BLaER1 (cell line): ENCODE results near the gene PPM1A.

ENCODE experiments used
- H3K27ac ChIP-seq: shearing (Covaris generic); formaldehyde crosslinking; 2 replicates; pipeline ENCODE4 v1.8.1; 2022
- H3K27me3 ChIP-seq: shearing (Covaris generic); formaldehyde crosslinking; 2 replicates; pipeline ENCODE4 v1.8.1; 2022
- H3K36me3 ChIP-seq: shearing (Covaris generic); formaldehyde crosslinking; 2 replicates; pipeline ENCODE4 v1.8.1; 2022
- H3K4me1 ChIP-seq: shearing (Covaris generic); formaldehyde crosslinking; 2 replicates; pipeline ENCODE4 v1.8.1; 2022
- H3K4me2 ChIP-seq: shearing (Covaris generic); formaldehyde crosslinking; 2 replicates; pipeline ENCODE4 v1.8.1; 2022
- H3K4me3 ChIP-seq: shearing (Covaris generic); formaldehyde crosslinking; 2 replicates; pipeline ENCODE4 v1.8.1; 2022
- H3K9ac ChIP-seq: shearing (Covaris generic); formaldehyde crosslinking; 2 replicates; pipeline ENCODE4 v1.8.1; 2022
- H3K9me3 ChIP-seq: shearing (Covaris generic); formaldehyde crosslinking; 2 replicates; pipeline ENCODE4 v1.8.1; 2022
- H4K20me1 ChIP-seq: shearing (Covaris generic); formaldehyde crosslinking; 2 replicates; pipeline ENCODE4 v1.8.1; 2022
- Cebpa-rat ChIP-seq: shearing (Covaris generic); IDR thresholded peaks from 2 replicates; pipeline ENCODE4 v1.8.1; 2022

Gene PPM1A

DNA sequence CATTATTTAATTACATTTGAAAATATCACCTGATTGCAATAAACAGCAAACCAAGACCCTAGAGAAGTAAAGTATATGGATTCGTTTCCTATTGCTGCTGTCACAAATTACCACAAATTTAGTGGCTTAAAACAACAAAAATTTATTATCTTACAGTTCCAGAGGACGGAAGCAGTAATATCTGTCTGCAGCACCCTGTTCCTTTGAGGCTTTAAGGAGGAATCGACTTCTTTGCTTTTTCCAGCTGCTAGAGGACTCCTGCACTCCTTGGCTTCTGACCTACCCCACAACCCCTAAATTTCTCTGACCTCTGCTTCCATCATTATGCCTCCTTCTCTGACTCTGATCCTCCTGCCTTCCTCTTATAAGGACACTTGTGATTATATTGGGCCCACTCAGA, 23.8 kb upstream of the PPM1A start:
- Histone ChIP-seq H3K4me3 (no peak overlapping the region), H4K20me1 (no peaks in the 10 kb centered on the region), H3K4me2 (no peak overlapping the region), H3K27me3 (no peaks in the 10 kb centered on the region), H3K4me1 (peaks cover 16% of the 10 kb centered on the region), H3K27ac (no peak overlapping the region), H3K9ac (no peak overlapping the region), H3K36me3 (no peaks in the 10 kb centered on the region), H3K9me3 (no peaks in the 10 kb centered on the region)
- TF ChIP-seq Cebpa-rat = no peak

DNA sequence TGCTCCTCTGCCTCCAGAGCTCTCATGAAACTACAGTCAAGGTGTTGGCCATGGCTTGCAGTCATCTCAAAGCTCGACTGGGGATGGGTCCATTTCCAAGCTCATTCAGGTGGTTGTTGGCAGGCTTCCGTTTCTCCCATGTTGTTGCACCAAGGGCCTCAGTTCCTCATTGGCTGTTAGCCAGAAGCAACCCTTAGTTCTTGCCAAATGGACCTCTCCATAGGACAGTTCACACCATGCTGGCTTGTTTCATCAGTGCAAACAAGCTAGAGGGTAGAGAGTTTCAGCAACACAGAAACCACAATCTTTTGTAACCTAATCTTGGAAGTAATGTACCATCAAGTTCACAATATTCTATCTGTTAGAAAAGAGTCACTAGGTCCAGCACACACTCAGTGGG, 22.7 kb upstream of the PPM1A start:
- Histone ChIP-seq H3K4me2 (no peak overlapping the region), H3K27ac (no peak overlapping the region)

DNA sequence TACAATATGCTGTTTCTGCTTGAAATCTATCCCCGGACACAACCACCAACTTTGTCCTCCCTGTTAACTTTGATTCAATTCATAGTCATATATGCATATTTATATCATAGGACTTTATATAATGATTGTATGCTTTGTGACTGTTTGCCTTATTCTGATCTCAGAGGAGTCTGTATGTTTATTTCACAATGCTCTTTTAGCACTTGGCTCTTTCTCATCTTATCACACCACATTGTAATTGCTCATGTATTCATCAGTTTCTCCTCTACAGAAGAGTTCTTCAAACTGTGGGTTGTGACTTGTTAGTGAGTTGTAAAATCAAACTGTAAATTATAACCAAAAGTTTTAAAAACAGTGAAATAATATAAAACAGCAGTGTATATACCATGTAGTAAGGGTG, 21.7 kb upstream of the PPM1A start:
- H4K20me1 ChIP-seq = no peaks in the 10 kb centered on the region
- no peak overlapping the region for H3K4me2 ChIP-seq
- no peak overlapping the region for H3K4me3 ChIP-seq
- no peak overlapping the region for H3K9ac ChIP-seq
- H3K9me3 ChIP-seq = peaks cover 10% of the 10 kb centered on the region
- no peak overlapping the region for H3K27ac ChIP-seq
- no peak for TF ChIP-seq Cebpa-rat
- no peaks in the 10 kb centered on the region for H3K27me3 ChIP-seq
- peaks cover 16% of the 10 kb centered on the region for H3K4me1 ChIP-seq
- H3K36me3 ChIP-seq = no peaks in the 10 kb centered on the region

More for the DNA sequence above, 22.7 kb upstream of the PPM1A start:
- H4K20me1 ChIP-seq = no peaks in the 10 kb centered on the region
- no peaks in the 10 kb centered on the region for H3K27me3 ChIP-seq
- H3K4me3 ChIP-seq = no peak overlapping the region
- H3K9me3 ChIP-seq = no peaks in the 10 kb centered on the region
- peaks cover 16% of the 10 kb centered on the region for H3K4me1 ChIP-seq
- H3K36me3 ChIP-seq = no peaks in the 10 kb centered on the region
- no peak overlapping the region for H3K9ac ChIP-seq
- TF ChIP-seq Cebpa-rat = no peak

DNA sequence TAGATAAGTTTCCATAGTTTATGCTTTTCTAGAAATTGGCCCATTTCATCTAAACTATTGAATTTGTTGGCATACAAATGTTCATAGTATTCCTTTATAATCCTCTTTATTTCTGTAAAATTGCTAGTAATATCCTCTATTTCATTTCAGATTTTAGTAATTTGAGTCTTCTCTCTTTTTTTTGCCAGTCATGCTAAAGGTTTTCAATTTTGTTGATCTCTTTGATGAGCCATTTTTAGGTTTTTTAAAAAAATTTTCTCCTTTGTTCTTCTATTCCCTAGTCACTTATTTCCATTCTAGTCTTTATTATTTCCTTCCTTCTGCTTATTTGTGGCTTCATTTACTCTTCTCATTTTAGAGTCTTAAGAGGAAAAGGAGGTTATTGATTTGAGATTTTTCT, 19.4 kb upstream of the PPM1A start:
- Histone ChIP-seq H3K27me3 (no peaks in the 10 kb centered on the region), H3K9me3 (peaks cover 22% of the 10 kb centered on the region), H3K4me2 (peak overlapping the region; percentile 38), H3K27ac (no peak overlapping the region), H3K36me3 (no peaks in the 10 kb centered on the region), H3K9ac (no peak overlapping the region), H3K4me3 (no peak overlapping the region), H3K4me1 (peaks cover 16% of the 10 kb centered on the region), H4K20me1 (no peaks in the 10 kb centered on the region)
- TF ChIP-seq Cebpa-rat = no peak

DNA sequence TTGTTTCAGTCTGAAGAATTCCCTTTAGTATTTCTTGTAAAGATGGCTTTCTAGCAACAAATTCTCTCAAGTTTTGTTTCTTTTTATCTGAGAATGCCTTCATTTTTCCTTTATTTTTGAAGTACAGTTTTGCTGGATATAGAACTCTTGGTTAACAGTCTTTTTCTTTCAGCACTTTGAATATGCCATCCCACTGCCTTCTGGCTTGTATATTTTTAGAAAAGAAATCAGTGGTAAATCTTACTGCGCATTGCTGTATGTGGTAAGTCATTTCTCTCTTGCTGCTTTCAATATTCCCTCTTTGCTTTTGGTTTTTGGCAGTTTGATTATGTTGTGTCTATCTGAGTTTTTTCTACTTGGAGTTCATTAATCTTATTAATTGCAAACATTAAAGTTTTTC, 16.8 kb upstream of the PPM1A start:
- Histone ChIP-seq H3K4me1 (peaks cover 16% of the 10 kb centered on the region), H3K36me3 (no peaks in the 10 kb centered on the region), H3K9ac (no peak overlapping the region), H3K27ac (no peak overlapping the region), H4K20me1 (no peaks in the 10 kb centered on the region), H3K4me2 (no peak overlapping the region), H3K4me3 (no peak overlapping the region), H3K27me3 (no peaks in the 10 kb centered on the region), H3K9me3 (peaks cover 22% of the 10 kb centered on the region)
- TF ChIP-seq Cebpa-rat = no peak

DNA sequence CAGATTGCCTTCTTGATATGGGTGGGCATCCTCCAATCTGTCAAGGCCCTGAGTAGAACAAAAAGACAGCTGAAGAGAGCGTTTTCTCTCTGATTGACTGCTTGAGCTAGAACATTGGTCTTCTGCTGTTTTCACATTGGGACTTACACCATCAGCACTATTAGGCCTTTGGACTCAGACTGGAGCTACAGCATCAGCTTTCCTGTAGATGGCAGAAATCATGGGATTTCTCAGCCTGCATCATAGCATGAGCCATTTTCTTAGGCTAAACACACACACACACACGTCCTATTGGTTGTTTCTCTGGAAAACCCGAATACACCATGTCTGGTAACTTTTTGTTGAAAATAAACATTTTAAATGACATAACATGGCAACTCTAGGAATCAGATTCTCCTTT, 15.8 kb upstream of the PPM1A start:
- H3K4me2 ChIP-seq = no peak overlapping the region
- peaks cover 16% of the 10 kb centered on the region for H3K4me1 ChIP-seq
- no peak overlapping the region for H3K9ac ChIP-seq
- TF ChIP-seq Cebpa-rat = no peak
- H3K9me3 ChIP-seq = peaks cover 22% of the 10 kb centered on the region
- no peaks in the 10 kb centered on the region for H4K20me1 ChIP-seq
- no peak overlapping the region for H3K27ac ChIP-seq
- H3K4me3 ChIP-seq = no peak overlapping the region
- H3K27me3 ChIP-seq = no peaks in the 10 kb centered on the region
- no peaks in the 10 kb centered on the region for H3K36me3 ChIP-seq

DNA sequence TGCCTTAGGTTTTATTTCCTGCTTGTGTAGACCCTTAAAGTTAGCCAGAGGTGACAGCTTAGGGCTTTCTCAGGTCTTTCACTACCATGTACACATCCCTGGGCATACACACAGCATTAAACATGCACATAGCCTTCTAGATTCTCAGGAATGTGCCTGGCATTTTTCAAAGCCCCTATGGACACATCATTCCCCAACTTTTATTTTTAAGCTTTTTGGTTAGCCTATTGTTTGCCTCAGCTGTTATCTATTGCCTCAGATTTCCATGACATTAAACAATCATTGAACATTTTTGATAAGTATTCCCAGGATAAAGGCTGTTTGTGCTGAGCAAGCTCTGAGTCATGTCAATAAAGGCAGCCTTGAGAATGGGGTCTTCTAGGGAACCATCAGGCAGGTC, 15.1 kb upstream of the PPM1A start:
- Histone ChIP-seq H3K4me2 (no peak overlapping the region), H3K4me1 (peaks cover 14% of the 10 kb centered on the region), H3K36me3 (no peaks in the 10 kb centered on the region), H3K4me3 (no peak overlapping the region), H3K27ac (no peak overlapping the region), H4K20me1 (no peaks in the 10 kb centered on the region), H3K9me3 (peaks cover 22% of the 10 kb centered on the region), H3K9ac (no peak overlapping the region), H3K27me3 (no peaks in the 10 kb centered on the region)
- TF ChIP-seq Cebpa-rat = no peak

DNA sequence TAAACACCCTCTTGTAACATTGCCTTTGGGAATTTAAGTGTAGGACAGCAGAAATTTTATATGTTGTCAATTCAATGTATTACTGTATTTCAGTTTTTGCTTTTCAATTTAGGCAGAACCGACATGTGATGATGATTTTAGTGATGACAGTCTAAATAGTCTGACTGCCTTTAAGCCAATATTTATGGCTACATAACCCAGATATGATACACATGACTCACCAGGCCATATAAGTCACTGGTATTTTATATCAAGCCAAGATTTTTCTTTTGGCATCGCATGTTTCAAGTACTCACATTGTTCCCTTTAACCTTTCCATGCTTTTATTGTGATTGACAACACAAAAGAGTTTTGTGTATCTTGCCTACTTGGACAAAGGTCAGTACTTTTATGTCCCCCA, 13.6 kb upstream of the PPM1A start:
- Histone ChIP-seq H3K4me3 (no peak overlapping the region), H4K20me1 (no peaks in the 10 kb centered on the region), H3K27ac (no peak overlapping the region), H3K27me3 (no peaks in the 10 kb centered on the region), H3K4me1 (no peaks in the 10 kb centered on the region), H3K9me3 (peaks cover 22% of the 10 kb centered on the region), H3K9ac (no peak overlapping the region), H3K4me2 (no peak overlapping the region), H3K36me3 (no peaks in the 10 kb centered on the region)
- TF ChIP-seq Cebpa-rat = no peak

DNA sequence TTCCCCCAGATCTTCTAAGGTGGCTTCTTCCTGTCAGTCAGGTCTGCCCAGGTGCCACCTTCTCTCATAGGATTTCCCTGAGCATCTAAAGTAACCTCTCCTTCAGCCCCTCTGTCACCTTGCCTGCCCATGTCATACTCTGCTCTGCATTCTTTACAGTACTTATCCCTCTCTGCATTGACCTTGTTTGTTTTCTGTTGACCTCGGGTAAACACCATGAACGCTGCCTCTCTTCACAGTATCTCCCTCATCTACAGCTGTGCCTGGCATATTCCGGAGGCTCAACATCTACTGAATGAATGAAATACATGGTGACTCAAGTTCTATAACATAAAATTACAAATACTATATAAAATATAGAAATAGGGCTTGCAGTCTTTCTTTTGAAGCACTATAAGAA, 10.1 kb upstream of the PPM1A start:
- TF ChIP-seq Cebpa-rat = no peak
- Histone ChIP-seq H3K36me3 (no peaks in the 10 kb centered on the region), H3K27me3 (no peaks in the 10 kb centered on the region), H3K9ac (no peak overlapping the region), H3K4me2 (no peak overlapping the region), H3K27ac (no peak overlapping the region), H3K9me3 (no peaks in the 10 kb centered on the region), H3K4me3 (no peak overlapping the region), H4K20me1 (no peaks in the 10 kb centered on the region), H3K4me1 (peaks cover 11% of the 10 kb centered on the region)

DNA sequence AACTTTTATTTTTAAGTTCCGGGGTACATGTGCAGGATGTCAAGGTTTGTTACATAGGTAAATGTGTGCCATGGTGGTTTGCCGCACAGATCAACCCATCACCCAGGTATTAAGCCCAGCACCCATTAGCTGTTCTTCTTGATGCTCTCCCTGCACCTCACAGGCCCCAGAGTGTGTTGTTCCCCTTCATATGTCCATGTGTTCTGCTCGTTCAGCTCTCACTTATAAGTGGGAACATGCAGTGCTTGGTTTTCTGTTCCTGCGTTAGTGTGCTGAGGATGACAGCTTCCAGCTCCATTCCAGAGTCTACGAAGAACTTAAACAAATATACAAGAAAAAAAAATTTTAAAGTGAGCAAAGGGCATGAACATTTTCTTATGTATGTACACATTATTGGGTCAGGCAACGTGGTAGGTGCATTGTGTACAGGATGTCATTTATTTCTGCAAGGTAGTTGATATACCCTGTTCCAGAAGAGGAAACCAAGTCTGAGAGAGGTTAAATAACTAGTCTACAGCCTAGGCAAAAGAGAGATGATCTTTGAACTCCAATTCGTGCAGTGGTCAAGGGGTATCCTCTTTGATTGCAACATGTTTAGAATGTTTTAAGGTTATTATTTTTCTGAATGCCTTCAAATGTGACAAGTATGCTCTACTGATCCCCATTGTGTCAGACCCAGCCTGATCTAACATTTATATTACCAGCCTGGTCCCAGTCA, 8.7 kb upstream of the PPM1A start:
- Histone ChIP-seq H3K9ac (no peak overlapping the region), H3K4me1 (peaks cover 11% of the 10 kb centered on the region), H3K4me3 (no peak overlapping the region), H3K36me3 (no peaks in the 10 kb centered on the region), H3K27ac (no peak overlapping the region), H4K20me1 (no peaks in the 10 kb centered on the region), H3K27me3 (no peaks in the 10 kb centered on the region), H3K9me3 (no peaks in the 10 kb centered on the region), H3K4me2 (no peak overlapping the region)
- no peak for TF ChIP-seq Cebpa-rat

DNA sequence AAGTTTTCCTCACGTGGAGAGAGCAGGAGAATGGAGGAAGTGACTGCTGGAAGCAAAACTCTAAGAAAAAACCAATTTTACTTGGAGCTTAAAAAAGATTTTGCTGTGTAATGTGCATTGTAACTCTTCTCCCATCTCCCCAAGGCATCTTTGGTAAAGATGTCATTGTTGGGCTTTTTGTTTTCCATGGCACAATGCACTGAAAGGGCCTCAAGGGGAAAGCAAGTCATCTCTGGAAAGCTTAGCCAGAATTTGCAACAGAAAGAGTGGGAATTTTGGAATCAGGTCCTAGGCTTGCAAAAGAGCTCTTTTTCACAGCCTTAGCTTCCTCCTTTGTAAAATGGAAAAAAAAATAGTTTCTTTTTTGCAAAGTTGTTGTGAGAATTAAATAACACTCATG, 7.9 kb upstream of the PPM1A start:
- no peaks in the 10 kb centered on the region for H4K20me1 ChIP-seq
- H3K27ac ChIP-seq = no peak overlapping the region
- H3K9ac ChIP-seq = no peak overlapping the region
- no peaks in the 10 kb centered on the region for H3K27me3 ChIP-seq
- TF ChIP-seq Cebpa-rat = no peak
- no peak overlapping the region for H3K4me3 ChIP-seq
- no peaks in the 10 kb centered on the region for H3K36me3 ChIP-seq
- H3K4me1 ChIP-seq = peaks cover 11% of the 10 kb centered on the region
- no peaks in the 10 kb centered on the region for H3K9me3 ChIP-seq
- no peak overlapping the region for H3K4me2 ChIP-seq
